AG09319 (cell line): ENCODE data around the gene SPRY1.

ENCODE experiments used
- DNase-seq: peaks from one replicate; pipeline ENCODE4 v3.0.0-alpha.2; 2010; ENCODE audit warnings: low read depth; ENCODE audit errors: extremely low read depth
- TF ChIP-seq, protein P1 (sequence below): IDR thresholded peaks from 2 replicates; pipeline ENCODE4 v1.5.1; 2011; ENCODE audit warnings: low read depth, mild to moderate bottlenecking, inconsistent platforms, low read length, moderate library complexity

Gene SPRY1

DNA sequence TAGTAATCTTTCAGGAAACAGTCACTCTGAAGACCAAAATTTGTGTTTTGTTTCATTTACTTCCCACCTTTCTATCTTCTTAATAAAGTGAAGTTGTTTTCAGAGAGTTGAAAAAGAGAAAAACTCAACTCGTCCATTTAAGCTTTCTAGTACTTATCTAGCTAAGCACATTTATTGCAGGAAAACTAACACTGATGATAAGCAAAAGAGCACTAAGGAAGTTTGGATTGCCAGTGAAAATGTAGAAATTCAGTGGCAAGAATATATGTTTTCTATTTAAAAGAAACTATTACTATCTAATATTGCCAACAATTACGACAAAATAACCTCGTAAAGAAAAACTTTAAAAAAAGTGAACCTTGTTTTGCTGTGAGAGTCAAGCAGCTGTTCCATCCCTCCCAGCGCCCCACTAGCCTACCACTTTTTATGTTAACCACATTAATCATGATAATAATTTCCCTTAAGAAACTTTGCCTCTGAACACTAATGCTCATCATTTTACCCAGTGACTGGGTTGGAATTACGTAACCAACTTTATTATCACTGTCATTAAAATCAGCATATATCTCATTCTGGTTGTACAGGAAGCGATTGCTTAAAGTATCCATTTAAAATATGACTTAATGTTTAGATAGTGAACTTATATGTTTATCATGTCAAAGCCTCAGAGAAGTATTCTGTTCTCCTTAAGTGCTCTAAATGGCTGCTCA is 24.8 kb downstream of the SPRY1 start:
- DNase-seq, result no peak
- TF ChIP-seq, protein P1, sequence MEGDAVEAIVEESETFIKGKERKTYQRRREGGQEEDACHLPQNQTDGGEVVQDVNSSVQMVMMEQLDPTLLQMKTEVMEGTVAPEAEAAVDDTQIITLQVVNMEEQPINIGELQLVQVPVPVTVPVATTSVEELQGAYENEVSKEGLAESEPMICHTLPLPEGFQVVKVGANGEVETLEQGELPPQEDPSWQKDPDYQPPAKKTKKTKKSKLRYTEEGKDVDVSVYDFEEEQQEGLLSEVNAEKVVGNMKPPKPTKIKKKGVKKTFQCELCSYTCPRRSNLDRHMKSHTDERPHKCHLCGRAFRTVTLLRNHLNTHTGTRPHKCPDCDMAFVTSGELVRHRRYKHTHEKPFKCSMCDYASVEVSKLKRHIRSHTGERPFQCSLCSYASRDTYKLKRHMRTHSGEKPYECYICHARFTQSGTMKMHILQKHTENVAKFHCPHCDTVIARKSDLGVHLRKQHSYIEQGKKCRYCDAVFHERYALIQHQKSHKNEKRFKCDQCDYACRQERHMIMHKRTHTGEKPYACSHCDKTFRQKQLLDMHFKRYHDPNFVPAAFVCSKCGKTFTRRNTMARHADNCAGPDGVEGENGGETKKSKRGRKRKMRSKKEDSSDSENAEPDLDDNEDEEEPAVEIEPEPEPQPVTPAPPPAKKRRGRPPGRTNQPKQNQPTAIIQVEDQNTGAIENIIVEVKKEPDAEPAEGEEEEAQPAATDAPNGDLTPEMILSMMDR, result no peak

DNA sequence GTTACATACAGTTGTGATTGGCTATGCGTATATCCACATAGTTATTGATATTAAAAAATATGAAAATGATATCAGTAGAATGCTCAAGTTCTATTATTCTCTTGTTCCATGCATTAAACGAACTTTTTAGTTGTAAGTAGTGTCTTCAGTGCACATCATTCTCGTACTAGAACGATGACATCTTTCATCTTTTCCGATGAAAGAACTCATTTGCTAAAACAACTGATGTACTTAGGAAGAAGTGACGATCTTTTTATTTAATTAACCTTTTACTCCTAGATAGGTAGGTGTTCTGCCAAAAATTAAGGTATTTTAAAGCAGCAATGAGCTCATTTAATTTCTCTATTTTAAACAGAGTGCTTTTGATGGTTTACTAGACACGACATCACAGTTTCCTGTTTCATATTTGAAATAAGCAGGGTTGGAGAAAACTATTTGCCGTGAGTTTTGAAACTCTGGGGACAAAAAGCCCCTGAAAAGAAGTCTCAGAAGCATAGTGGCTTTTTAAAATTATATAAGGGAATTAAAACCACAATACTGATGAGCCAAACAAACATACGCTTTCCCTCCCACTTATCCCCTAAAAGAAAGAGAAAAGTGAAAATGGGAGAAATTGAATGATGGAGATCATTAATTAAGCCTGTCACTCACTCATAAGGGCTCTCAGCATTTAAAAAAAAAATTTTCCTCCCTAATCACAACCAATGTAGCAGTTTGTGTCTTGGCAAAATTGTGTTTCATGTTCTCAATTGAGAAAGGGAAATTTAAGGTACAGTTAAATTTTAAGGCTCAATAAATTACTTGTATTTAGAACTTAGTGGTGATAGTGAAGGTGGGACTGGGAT is 25.6 kb downstream of the SPRY1 start:
- TF ChIP-seq, protein P1, result no peak
- DNase-seq, result no peak

DNA sequence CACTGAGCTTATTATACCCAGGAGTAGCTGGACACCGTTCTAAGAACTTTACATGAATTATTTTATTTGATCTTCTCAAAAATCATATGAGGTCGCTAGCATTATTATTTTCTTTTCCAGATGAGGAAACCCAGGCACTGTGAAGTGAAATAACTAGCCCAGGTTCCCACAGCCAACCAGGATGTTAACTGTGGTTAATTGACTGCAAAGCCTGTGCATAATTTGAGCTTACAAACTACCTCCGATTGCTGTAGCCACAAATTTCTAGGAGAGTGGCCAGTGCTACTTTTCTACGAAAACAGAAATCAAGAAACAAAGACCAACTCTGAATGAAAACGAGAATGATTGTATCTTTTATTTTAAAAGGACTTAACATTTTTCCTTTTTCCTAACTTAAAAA is 27.2 kb downstream of the SPRY1 start:
- DNase-seq, result no peak
- TF ChIP-seq, protein P1, result no peak

DNA sequence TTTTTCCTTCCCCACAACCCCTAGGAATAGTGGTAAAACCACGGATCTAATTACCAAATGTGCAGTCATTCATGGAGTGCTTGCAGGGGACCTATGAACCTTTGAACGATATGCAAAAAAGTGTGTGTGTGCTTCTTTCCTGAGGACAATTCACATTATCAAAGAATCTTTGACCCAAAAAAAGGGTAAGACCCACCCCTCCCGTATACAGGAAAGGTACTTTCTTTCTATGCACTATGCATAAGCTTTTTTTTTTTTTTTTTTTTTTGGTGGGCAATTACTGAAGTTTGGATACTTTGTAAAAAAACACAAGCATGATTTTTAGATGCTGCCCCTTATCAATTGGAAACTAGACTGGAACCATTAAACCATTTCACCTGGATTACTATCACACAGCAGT is 31.4 kb downstream of the SPRY1 start:
- no peak for DNase-seq
- TF ChIP-seq, protein P1, result no peak

DNA sequence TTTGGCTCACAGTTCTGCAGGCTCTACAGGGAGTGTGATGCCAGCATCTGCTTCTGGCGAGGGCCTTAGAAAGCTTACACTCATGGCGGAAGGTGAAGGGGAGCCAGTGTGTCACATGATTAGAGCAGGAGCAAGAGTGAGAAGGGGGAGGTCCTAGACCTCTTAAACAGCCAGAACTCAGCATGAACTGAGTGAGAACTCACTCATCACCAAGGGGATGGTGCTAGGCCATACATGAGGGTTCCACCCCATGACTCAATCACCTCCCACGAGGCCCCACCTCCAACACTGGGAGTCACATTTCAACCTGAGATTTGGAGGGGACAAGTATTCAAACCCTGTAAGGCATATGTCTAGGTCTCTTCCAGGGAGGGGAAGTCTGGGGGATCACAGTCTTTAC is 33.4 kb downstream of the SPRY1 start:
- no peak for DNase-seq
- TF ChIP-seq, protein P1, result no peak

DNA sequence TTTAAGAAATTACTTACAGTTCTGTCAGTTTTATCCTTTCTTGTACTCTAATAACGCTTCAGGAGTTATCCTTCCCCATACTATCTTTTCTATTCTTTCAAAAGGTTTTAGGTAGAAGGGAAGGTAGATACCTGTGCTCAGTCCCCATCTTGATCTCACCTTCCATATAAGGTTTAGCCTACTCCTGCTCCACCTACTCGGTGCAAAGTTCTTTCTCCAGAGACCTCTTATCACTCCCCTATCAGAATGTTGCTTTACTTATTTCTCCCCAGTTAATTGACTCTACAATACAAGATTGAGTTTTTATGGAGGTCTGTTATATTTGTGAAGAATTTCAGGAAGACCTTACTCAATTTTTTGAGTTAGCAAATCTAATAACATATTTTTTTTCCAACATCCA is 33.9 kb downstream of the SPRY1 start:
- no peak for DNase-seq
- TF ChIP-seq, protein P1, result no peak

DNA sequence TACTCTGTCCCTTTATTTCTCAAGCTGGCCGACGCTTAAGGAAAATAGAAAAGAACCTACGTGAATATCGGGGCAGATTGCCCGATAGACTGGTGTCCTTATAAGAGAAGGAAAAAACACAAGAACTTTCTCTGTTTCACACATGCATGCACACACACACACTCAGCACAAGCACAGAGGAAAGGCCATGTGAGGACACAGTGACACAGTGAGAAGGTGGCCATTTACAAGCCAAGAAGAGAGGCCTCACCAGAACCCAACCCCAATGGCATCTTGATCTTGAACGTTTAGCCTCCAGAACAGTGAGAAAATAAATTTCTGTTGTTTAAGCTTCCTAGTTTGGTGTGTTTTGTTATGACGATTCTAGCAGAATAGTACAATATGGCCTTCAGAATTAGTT is 37.0 kb downstream of the SPRY1 start:
- DNase-seq, result no peak
- TF ChIP-seq, protein P1, result no peak
